ENCODE measurements around the gene NAMPT.

- TF ChIP-seq, protein P1, sequence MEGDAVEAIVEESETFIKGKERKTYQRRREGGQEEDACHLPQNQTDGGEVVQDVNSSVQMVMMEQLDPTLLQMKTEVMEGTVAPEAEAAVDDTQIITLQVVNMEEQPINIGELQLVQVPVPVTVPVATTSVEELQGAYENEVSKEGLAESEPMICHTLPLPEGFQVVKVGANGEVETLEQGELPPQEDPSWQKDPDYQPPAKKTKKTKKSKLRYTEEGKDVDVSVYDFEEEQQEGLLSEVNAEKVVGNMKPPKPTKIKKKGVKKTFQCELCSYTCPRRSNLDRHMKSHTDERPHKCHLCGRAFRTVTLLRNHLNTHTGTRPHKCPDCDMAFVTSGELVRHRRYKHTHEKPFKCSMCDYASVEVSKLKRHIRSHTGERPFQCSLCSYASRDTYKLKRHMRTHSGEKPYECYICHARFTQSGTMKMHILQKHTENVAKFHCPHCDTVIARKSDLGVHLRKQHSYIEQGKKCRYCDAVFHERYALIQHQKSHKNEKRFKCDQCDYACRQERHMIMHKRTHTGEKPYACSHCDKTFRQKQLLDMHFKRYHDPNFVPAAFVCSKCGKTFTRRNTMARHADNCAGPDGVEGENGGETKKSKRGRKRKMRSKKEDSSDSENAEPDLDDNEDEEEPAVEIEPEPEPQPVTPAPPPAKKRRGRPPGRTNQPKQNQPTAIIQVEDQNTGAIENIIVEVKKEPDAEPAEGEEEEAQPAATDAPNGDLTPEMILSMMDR (IDR thresholded peaks at IDR 0.05), result no peak
- TF ChIP-seq POLR2A (IDR thresholded peaks at IDR 0.05), result no peak
Observed at GRCh38 chr7:106231856-106232490, 52.8 kb downstream of the NAMPT start.

All from suprapubic skin (tissue), 3 donors.